Karpas-422 (cell line): Measurements from ENCODE around the gene ADAM15. TPM values are rescaled to one million over a fixed set of nuclear protein-coding genes. Genes with fewer than 3 reads are reported as not detected.
A peak's percentile ranks its signal among the peaks of the same experiment; 100 is the strongest.

Experiments
- DNase-seq: peaks from one replicate; pipeline ENCODE4 v3.0.0-alpha.2; 2015
- H2AFZ ChIP-seq: fragments of 200-600 bp; sonication (generic); 2 replicates; pipeline ENCODE4 v1.6.1; 2014; ENCODE audit warnings: antibody characterized with exemption, low read length, mixed read lengths
- H3K27ac ChIP-seq: fragments of 200-600 bp; sonication (generic); 2 replicates; pipeline ENCODE4 v1.5.1; 2014; ENCODE audit warnings: mild to moderate bottlenecking, low read length, moderate library complexity
- H3K27me3 ChIP-seq: fragments of 200-600 bp; sonication (generic); 2 replicates; pipeline ENCODE4 v1.6.1; 2014; ENCODE audit warnings: low read length, mixed read lengths
- H3K36me3 ChIP-seq: fragments of 200-600 bp; sonication (generic); 2 replicates; pipeline ENCODE4 v1.6.1; 2014; ENCODE audit warnings: low read length, mixed read lengths; ENCODE audit not compliant: insufficient read depth
- H3K4me1 ChIP-seq: fragments of 200-600 bp; sonication (generic); 2 replicates; pipeline ENCODE4 v1.6.1; 2014; ENCODE audit warnings: mild to moderate bottlenecking, low read length, mixed read lengths
- H3K4me2 ChIP-seq: fragments of 200-600 bp; sonication (generic); 2 replicates; pipeline ENCODE4 v1.6.1; 2014; ENCODE audit warnings: low read length, low read depth, mild to moderate bottlenecking; ENCODE audit not compliant: poor library complexity, severe bottlenecking
- H3K4me3 ChIP-seq: fragments of 200-600 bp; sonication (generic); 2 replicates; pipeline ENCODE4 v1.5.1; 2014; ENCODE audit warnings: mild to moderate bottlenecking, antibody characterized with exemption, low read length, mixed read lengths
- H3K79me2 ChIP-seq: fragments of 200-600 bp; sonication (generic); 2 replicates; pipeline ENCODE4 v1.6.1; 2014; ENCODE audit warnings: mild to moderate bottlenecking, low read length, mixed read lengths
- H3K9ac ChIP-seq: fragments of 200-600 bp; sonication (generic); 2 replicates; pipeline ENCODE4 v1.6.0; 2014; ENCODE audit warnings: low read length
- H3K9me2 ChIP-seq: fragments of 200-600 bp; sonication (generic), shearing (Covaris generic); replicated peaks from 2 replicates; pipeline ENCODE4 v1.6.0; 2014; ENCODE audit warnings: mild to moderate bottlenecking, low read length, moderate library complexity; ENCODE audit not compliant: insufficient read depth
- H3K9me3 ChIP-seq: fragments of 300-700, 200-600 bp; sonication (generic); 2 replicates; pipeline ENCODE4 v1.6.1; 2014; ENCODE audit warnings: low read length, mixed read lengths
- H4K20me1 ChIP-seq: fragments of 200-600 bp; sonication (generic); 2 replicates; pipeline ENCODE4 v1.6.1; 2014; ENCODE audit warnings: mild to moderate bottlenecking, antibody characterized with exemption, low read length, low read depth; ENCODE audit not compliant: insufficient read depth
- total RNA-seq: library from RNA; depleted of rRNA; stranded (reverse); fragments of >200 nt; shearing (Covaris generic); gene quantifications from 2 replicates; pipeline ENCODE4 v1.2.3, GENCODE V29; 2014; ENCODE audit warnings: low replicate concordance

ADAM15 gene
- total RNA-seq, 1 experiment from 2014 or later, result 33.6 TPM

DNA sequence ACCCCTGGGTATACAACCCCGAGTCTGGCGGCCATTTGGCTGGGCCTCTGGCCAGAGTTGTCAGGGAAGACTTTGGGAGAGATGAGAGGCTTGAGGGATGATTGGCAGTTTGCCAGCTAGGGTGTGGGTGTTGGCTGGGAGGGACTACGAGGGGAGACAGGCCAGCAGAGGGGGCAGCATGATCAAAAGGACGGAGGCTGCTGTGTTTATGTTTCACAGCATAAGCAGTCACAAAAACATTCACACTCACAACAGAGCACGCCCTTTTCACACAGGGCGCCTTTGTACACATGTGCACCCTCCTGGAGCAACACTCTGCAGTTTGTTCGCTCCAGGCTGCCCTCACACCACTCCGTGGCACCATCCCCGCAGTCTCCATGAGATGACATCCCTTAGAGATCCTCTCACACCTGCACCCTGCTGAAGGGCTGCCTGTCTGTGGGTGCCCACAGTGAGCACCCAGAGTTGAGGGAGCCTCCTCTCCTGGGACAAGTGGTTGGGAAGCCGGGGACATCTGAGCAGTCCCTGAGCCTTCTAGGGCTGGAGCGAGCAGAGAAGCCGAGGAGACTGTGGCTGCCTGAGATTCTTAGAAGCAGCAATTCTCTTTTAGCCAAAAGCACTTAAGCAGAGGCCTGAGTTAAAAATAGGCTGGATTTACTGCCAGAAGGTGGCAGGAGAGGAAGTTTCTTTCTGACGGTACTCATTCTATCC, 43.0 kb downstream of the ADAM15 start:
- Histone ChIP-seq H3K9me2 (no peaks in the 10 kb centered on the region), H3K9ac (peak overlapping the region; percentile 29; the same call in 1 of the 2 replicates)
- DNase-seq, result peak; percentile 63

DNA sequence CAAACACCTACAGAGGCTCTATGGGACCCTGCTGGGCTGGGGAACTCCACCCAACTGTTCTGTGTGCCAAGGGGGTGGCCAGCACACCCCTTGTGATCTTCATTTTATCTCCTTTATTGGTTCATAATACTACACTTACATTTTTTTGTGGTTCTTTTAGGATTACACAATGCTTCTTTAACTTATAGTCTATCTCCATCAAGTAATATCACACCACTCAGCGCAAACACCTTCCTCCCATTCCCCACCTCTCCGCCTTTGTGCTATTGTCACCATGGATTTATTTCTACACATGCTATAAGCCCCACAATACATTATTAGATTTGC, 43.5 kb downstream of the ADAM15 start:
- H3K27me3 ChIP-seq, result no peaks in the 10 kb centered on the region

More for the DNA sequence above, 43.0 kb downstream of the ADAM15 start:
- no peak overlapping the region for H2AFZ ChIP-seq
- H3K4me3 ChIP-seq, result no peak overlapping the region
- no peak overlapping the region for H3K27ac ChIP-seq
- peaks cover 20% of the 10 kb centered on the region for H3K4me1 ChIP-seq
- H3K27me3 ChIP-seq, result no peaks in the 10 kb centered on the region
- H4K20me1 ChIP-seq, result no peaks in the 10 kb centered on the region
- no peak overlapping the region for H3K4me2 ChIP-seq
- H3K79me2 ChIP-seq, result no peaks in the 10 kb centered on the region
- no peaks in the 10 kb centered on the region for H3K9me3 ChIP-seq
- H3K36me3 ChIP-seq, result no peaks in the 10 kb centered on the region

DNA sequence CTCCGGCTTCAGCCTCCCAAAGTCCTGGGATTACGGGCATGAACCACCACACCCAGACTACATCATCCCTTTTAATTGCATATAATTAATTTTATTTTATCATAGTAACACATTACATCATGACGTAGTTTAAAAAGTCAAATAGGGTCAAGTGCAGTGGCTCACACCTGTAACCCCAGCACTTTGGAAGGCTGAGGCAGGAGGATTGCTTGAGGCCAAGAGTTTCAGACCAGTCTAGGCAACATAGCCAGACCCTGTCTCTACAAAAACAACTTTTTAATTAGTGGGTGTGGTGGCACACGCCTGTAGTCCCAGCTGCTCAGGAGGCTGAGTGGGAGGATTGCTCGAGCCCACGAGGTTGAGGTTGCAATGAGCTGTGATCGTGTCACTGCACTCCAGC, 48.2 kb downstream of the ADAM15 start:
- Histone ChIP-seq H3K4me1 (peaks cover 7% of the 10 kb centered on the region), H3K9me3 (no peaks in the 10 kb centered on the region), H3K9ac (no peak overlapping the region), H3K27ac (no peak overlapping the region), H2AFZ (no peak overlapping the region), H3K4me3 (no peak overlapping the region), H3K79me2 (no peaks in the 10 kb centered on the region), H3K4me2 (no peak overlapping the region), H3K27me3 (no peaks in the 10 kb centered on the region), H4K20me1 (no peaks in the 10 kb centered on the region), H3K36me3 (no peaks in the 10 kb centered on the region), H3K9me2 (no peaks in the 10 kb centered on the region)
- no peak for DNase-seq

More for the DNA sequence above, 43.5 kb downstream of the ADAM15 start:
- Histone ChIP-seq H3K9me2 (no peaks in the 10 kb centered on the region), H2AFZ (no peak overlapping the region), H3K4me1 (peaks cover 20% of the 10 kb centered on the region), H3K9me3 (no peaks in the 10 kb centered on the region), H3K27ac (no peak overlapping the region), H3K4me2 (no peak overlapping the region), H3K4me3 (no peak overlapping the region), H3K9ac (no peak overlapping the region), H3K36me3 (no peaks in the 10 kb centered on the region), H3K79me2 (no peaks in the 10 kb centered on the region), H4K20me1 (no peaks in the 10 kb centered on the region)
- no peak for DNase-seq

DNA sequence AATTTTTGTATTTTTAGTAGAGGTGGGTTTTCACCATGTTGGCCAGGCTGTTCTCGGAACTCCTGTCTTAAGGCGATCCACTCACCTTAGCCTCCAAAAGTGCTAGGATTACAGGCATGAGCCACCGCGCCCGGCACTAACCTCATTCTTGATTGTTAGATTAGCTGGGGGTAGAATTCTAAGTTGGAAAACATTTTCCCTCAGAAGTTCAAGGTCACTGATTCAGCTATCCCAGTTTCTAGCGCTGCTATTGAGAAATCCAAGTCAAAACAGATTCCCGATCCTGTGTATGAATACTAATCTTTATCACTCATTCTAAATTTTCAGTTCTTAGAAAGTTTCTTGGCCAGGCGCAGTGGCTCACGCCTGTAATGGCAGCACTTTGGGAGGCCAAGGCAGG, 52.2 kb downstream of the ADAM15 start:
- no peaks in the 10 kb centered on the region for H3K36me3 ChIP-seq
- H3K4me2 ChIP-seq, result no peak overlapping the region
- no peaks in the 10 kb centered on the region for H3K79me2 ChIP-seq
- no peak overlapping the region for H3K9ac ChIP-seq
- H3K27me3 ChIP-seq, result no peaks in the 10 kb centered on the region
- no peak overlapping the region for H2AFZ ChIP-seq
- no peak overlapping the region for H3K4me3 ChIP-seq
- no peaks in the 10 kb centered on the region for H3K9me2 ChIP-seq
- H3K9me3 ChIP-seq, result no peaks in the 10 kb centered on the region
- H4K20me1 ChIP-seq, result no peaks in the 10 kb centered on the region
- peaks cover 5% of the 10 kb centered on the region; the same call in 1 of the 2 replicates for H3K4me1 ChIP-seq
- no peak overlapping the region for H3K27ac ChIP-seq
- no peak for DNase-seq

DNA sequence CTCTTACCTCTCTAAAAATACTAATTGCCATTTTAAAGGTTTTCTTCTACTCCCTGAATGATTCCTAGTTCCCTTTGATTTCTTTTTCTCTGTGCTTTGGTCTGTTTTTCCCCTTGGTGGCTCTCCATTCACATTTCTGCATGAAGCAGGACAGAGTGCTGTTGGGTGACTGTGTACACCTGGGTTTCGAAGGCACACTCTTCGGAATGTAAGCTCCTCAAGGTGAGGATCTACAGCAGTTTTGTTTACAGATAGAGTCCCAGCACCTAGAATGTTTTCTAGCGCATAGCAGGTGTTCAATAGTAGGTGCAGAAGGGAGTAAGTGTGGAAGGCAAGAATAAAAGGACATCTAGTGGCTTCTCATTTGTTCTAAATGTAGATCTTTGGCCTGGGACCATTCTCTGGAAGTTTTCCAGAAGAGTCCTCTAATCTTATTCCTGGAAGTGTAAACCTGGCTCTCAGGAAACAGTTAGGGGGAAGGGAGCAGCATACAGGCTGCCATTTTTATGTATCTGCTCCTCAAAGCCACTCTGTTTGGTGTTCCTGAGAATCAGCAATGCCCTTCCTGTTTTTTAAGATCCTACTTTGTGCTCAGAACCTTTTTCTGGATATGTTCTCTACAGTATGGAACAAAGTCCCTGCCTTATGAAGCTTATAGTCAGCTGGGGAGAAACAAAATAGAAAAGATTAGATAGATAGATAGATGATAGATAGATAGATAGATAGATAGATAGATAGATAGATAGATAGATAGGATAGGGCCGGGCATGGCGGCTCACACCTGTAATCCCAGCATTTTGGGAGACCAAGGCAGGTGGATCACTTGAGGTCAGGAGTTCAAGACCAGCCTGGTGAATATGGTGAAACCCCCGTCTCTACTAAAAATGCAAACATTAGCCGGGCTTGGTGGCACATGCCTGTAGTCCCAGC, 53.8 kb downstream of the ADAM15 start:
- no peaks in the 10 kb centered on the region for H3K79me2 ChIP-seq
- no peak overlapping the region for H3K9ac ChIP-seq
- no peaks in the 10 kb centered on the region for H3K9me3 ChIP-seq
- DNase-seq, result no peak
- no peaks in the 10 kb centered on the region for H4K20me1 ChIP-seq
- no peaks in the 10 kb centered on the region for H3K27me3 ChIP-seq
- H3K9me2 ChIP-seq, result no peaks in the 10 kb centered on the region
- no peak overlapping the region for H3K27ac ChIP-seq
- peaks cover 5% of the 10 kb centered on the region; the same call in 1 of the 2 replicates for H3K4me1 ChIP-seq
- H2AFZ ChIP-seq, result no peak overlapping the region
- no peak overlapping the region for H3K4me3 ChIP-seq
- H3K36me3 ChIP-seq, result no peaks in the 10 kb centered on the region
- no peak overlapping the region for H3K4me2 ChIP-seq

DNA sequence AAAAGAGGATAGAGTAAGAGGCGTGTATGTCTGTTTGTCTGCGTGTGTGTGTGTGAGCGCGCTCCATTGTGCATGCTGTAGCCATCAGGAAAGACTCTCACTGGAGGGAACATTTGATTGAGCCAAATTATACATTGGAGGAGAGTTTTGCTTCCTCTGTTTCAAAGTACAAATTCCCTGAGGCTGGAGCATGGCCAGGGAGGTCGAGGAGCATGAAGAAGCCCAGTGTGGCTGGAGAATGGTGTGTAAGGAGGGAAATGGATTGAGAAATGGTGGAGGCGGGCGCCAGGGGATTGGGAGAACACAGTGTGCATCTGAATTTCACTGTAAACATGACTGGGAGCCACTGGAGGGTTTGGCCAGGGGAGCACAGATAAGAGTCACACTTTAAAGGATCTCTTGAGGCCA, 54.5 kb downstream of the ADAM15 start:
- H3K9me3 ChIP-seq, result no peaks in the 10 kb centered on the region
- H3K4me3 ChIP-seq, result no peak overlapping the region
- H3K9me2 ChIP-seq, result no peaks in the 10 kb centered on the region
- H3K27me3 ChIP-seq, result no peaks in the 10 kb centered on the region
- no peak overlapping the region for H3K9ac ChIP-seq
- no peak overlapping the region for H2AFZ ChIP-seq
- H3K4me1 ChIP-seq, result peaks cover 5% of the 10 kb centered on the region; the same call in 1 of the 2 replicates
- no peaks in the 10 kb centered on the region for H3K79me2 ChIP-seq
- H3K36me3 ChIP-seq, result no peaks in the 10 kb centered on the region
- no peak overlapping the region for H3K27ac ChIP-seq
- no peak overlapping the region for H3K4me2 ChIP-seq
- DNase-seq, result no peak
- no peaks in the 10 kb centered on the region for H4K20me1 ChIP-seq

DNA sequence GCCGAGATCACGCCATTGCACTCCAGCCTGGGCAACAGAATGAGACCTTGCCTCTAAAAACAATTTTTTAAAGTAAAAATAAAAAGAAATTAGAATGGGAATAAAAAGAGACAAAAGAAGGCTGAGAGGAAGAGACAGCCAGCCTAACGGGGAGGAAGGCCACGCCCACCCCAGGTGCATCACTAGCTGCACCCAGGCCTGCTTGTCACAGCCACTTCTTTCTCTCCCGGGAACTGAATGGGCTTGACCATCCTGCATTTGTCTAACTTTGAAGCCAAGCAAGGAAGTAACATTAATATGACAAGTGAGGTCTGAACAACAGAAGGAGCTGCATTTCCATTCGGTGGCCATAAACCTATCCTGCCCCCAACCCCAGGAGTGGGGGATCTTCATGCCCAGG, 55.7 kb downstream of the ADAM15 start:
- Histone ChIP-seq H3K4me1 (peaks cover 5% of the 10 kb centered on the region; the same call in 1 of the 2 replicates), H3K9me2 (no peaks in the 10 kb centered on the region), H3K27ac (no peak overlapping the region), H3K4me2 (no peak overlapping the region), H3K79me2 (no peaks in the 10 kb centered on the region), H3K4me3 (no peak overlapping the region), H2AFZ (no peak overlapping the region), H3K27me3 (no peaks in the 10 kb centered on the region), H4K20me1 (no peaks in the 10 kb centered on the region), H3K36me3 (no peaks in the 10 kb centered on the region), H3K9ac (no peak overlapping the region), H3K9me3 (no peaks in the 10 kb centered on the region)
- no peak for DNase-seq
